HG03103 (cell line): ENCODE results near the gene COX6B2.
A peak's percentile ranks its signal among the peaks of the same experiment; 100 is the strongest.
"Not testable (repeated sequence)": the region's sequence is repeated elsewhere in the genome, so short reads cannot be mapped to it uniquely, and the experiment has no call there.

Experiments used
- ATAC-seq: cut with Tn5 transposase; IDR thresholded peaks from one replicate; pipeline ENCODE4 v1.9.1; 2021; ENCODE audit warnings: low read depth; ENCODE audit not compliant: unreplicated experiment

The COX6B2 gene, protein sequence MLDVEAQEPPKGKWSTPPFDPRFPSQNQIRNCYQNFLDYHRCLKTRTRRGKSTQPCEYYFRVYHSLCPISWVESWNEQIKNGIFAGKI

DNA sequence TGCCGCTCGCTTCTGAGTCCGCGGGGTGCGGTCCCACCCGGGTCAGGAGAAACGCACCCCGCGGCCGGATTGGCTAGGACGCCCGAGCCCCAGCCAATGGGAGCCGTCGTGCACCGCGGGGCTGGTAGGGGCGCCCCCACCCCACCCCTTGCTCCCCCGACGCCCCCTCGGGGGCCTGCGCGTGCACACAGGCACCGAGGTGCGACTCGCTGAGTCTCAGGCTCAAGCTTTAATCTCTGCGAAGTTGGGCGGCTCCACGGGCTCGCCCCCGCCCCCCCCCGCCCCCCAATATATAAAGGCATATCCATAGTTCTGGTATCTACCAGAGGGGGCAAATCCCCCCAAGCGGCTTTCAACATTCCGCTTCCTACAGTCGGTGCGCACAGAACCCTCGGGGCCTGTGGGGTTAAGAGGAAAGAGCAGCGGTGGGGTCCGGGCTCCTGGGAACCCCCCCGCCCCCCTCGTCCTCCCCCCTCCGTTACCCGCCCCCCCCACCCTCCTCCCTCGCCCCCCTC, at the start of gene COX6B2:
COX6B2 (minus strand) TSS at position 22 of the 515 bp plus-strand sequence. CDS start 198 bp downstream, outside the sequence.
- no peak for ATAC-seq

DNA sequence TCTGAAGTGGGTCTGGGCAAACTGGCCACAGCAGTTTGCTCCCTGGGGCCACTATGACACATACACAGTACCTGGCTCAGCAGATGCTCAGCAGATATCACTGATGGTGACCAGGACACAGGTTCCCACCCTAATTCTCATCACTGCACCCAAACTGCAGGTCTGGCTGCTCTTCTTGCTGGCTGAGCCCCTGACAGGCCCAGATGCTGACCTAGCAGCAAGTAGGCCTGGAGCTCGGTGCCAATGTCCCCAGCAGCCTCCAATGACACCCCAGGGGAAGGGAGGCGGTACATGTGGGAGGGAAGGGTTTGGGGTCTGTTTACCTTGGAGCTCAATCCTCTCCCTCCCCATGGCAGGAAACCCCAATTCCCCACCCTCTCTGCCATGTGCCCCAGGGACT, 48.0 kb upstream of the COX6B2 start:
- ATAC-seq = no peak

DNA sequence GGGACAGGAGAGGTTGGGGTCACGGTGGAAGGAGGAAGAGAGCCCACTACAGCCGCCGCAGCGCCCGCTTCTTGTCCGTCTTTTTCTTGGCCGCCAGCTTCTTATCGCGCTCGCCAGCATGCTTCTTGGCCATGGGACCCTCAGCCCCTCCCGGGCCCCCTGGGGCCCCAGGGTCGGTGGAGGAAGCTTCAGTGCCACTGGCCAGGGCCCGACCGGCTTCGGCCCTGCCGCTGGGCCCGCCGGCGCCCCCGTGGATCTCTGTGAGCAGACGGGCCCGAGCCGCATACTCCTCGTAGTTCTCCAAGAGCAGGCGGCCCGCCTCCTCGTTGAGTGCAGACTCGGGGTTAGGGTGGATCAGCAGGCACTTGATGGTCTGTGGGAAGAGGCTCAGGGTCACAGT, 46.9 kb upstream of the COX6B2 start:
- not testable (repeated sequence) for ATAC-seq

DNA sequence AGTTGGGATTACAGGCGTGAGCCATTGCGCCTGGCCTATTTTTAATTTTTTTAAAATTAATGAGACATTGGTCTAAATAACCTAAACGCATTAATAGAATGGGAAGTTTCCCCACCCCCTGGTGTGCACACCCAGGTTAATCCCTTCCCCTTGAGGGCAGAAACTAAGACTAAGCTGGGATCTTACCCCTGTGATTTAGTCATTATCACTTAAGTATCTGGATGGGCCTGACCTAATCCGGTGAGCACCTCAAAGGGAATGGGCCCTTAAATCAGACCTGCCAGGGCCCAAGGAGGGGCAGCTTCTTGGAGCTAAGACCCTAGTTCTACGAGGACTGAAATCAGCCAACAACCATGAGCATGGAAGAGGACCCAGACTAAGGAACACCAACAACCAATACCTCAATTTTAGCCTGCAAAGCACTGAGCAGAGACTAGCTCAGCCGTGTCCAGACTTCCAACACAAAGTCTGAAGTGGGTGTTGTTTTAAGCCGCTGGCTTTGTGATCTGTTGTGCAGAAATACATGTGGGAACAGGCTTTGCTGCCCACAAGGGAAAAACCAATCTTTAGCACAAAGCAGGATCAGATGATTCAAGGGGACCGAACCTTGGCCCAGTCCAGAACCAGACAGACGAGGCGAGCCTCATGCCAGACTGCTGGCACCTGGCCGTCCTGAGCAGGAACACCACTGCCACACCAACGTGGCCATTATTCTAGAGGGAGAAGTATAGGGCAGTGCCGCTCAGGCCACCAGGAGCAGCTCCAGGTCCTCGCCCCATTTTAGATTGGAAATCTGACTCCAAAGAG, 46.0 kb upstream of the COX6B2 start:
- no peak for ATAC-seq

DNA sequence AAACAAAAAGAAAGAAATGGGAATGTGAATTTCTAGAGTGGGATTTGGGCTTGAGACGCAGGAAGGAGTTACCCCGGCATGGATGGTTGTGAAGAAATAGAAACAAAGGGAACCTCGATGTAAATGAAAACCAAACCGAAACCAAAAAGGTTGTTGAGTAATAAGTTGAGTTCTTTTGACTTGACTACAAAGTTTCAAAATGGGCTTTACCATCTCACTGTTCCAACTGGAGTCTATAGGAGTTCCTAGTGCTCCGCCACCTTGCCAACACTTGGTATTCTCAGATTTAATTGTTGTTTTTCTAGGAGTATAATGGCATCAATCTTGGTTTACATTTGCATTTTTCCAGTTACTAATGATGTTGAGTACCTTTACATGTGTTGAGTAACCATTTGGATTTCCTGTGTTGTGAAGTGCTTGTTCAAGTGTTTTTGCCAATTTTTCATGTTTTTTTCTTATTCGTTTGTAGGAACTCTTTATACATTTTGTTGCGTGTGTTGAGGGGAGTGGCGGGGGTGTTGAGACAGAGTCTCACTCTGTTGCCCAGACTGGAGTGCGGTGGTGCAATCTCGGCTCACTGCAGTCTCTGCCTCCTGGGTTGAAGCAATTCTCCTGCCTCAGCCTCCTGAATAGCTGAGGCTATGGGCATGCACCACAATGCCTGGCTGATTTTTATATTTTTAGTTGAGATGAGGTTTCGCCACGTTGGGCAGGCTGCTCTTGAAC, 43.8 kb upstream of the COX6B2 start:
- ATAC-seq = no peak

DNA sequence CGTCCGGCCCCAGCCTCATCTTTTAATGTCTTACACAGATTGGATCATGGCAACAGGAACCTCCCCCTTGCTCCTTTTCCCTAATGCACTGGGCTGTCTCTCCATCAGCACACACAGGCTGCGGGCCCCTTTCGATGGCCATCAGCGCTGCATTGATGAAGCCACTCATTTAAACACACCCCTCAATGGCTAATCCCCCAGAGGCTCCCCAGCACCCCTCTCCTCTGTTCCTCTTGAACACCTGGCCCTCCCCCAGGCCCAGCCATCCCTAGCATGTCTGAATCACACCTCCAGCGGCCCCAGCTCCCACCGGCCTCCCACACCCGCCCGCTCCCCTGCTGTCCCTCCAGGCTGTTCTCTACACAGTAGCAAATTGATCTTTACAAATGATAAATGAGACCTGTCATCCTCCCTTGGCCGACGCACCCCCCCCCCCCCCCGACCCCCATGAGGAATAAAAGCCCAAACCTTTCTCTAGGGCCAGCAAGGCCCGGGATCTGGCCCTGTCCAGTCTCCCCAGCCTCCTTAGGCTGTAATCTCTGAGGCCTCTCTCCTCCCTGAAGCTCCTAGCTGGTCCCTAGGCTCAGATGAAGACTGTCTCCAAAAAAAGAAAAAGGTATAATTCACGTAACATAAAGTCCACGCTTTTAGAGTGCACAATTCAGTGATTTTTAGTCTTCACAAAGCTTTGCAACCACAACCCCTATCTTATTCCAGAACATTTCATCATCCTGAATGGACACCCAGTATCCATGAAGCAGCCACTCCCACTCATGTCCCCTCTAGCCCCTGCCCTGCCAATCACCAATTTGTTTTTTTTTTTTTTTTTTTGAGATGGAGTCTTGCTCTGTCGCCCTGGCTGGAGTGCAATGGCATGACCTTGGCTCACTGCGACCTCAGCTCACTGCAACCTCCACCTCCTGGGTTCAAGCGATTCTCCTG, 38.6 kb upstream of the COX6B2 start:
- no peak for ATAC-seq

DNA sequence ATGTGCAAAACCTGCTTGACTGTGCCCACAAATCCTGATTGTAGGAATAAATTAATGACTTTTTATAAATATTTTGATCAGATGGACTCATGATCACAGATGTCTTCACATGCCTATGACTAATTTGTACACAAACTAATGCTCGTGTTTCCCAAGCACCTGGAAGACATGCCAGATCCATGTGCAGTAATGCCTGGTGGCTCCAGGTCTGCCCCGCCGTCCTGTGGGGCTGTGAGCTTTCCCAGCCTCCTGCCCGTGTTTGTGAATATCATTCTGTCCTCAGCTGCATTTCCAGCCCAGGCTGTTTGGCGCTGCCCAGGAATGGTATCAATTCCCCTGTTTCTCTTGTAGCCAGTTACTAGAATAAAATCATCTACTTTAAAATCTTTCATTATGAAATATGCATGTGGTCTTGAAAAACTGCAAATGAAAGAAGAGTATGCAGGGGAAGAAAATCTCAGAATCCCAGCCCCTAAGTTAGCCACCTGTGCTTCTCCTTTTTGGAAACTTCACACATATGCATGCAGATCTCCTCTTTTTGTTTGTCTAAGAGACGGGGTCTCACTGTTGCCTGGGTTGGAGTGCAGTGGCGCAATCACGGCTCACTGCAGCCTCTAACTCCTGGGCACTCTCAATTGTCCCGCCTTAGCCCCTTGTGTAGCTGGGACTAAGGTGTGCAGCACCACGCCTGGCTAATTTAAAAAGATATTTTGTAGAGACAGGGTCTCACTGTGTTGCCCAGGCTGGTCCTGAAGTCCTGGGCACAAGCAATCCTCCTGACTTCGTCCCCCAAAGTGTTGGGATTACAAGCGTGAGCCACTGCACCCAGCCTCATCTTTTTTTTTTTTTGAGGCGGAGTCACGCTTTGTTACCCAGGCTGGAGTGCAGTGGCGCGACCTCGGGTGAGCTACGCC, 37.4 kb upstream of the COX6B2 start:
- no peak for ATAC-seq

DNA sequence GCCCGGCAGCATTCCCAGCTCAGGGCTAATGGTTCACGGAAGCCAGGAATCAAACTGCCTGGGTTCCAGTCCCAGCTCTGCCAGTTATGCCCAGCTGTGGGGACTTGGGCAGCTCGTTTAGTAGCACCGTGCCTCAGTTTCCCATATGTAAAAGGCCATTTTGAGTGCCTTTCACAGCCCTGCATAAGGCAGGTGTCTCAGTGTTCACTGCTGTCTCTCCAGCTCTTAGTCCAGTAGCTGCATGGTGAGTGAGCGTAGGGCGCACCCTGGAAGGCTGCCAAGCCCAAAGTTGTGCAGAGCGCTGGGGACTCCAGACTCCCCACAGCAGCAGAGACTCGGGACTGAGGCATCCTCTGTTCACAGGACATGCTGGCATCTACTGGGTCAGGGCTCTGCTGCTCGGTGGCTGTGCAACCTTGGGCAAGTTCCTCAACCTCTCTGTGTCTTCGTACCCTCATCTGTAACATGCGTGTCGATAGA, 36.7 kb upstream of the COX6B2 start:
- ATAC-seq = no peak

DNA sequence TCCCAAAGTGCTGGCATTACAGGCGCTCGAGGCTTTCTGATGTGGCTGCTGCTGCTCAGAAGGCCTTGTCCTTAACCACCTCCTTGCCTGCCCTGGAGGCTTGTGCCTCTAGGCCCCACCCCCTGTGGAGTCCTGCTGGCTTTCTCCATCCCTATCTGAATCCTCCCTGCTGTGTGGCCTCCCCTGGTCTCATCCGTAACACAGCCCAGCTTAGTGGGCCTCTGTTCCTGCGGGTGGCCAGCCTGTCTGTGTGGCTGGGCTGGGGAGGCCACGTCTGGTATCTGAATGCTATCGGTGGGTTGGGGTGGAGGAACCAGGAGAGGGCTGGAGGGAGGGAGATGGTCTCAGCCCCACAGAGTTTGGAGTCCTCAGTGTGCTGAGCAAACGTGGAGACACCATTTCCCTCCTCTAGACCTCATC, 36.0 kb upstream of the COX6B2 start:
- ATAC-seq = no peak

DNA sequence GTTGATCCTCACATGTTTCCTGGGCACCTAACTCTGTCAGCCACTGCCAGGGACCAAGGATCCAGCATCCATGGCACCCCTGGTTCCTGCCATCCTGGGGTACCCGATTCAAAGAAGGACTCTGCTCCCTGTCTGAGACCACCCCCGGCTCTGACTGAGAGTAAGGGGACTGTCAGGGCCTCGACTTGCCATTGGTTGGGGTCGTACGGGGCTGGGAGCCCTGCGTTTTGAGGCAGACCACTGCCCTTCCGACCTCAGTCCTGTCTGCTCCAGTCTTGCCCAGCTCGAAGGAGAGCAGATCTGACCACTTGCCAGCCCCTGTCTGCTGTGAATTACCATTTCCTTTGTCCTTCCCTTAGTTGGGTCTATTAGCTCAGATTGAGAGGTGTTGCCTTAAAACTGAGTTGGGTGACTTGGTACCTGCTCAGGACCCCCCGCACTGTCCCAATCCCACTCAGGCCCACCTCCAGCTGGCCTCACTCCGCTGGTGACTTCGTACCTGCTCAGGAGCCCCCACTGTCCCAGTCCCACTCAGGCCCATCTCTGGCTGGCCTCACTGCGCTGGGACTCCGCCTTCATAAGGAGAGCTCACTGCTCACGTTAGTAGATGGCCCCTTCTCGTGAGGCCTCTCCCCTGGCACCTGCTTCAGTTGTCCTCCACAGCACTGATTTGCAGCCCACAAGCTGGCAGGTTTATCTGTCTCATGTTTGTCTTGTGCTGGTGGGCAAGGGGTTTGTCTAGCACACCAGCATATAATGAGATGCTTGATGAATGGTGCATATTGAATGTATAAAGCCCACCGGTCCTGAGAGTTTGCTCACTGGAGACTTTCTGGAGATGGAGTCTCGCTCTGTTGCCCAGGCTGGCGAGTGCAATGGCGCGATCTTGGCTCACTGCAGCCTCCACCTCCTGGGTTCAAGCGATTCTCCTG, 35.1 kb upstream of the COX6B2 start:
- ATAC-seq = no peak

DNA sequence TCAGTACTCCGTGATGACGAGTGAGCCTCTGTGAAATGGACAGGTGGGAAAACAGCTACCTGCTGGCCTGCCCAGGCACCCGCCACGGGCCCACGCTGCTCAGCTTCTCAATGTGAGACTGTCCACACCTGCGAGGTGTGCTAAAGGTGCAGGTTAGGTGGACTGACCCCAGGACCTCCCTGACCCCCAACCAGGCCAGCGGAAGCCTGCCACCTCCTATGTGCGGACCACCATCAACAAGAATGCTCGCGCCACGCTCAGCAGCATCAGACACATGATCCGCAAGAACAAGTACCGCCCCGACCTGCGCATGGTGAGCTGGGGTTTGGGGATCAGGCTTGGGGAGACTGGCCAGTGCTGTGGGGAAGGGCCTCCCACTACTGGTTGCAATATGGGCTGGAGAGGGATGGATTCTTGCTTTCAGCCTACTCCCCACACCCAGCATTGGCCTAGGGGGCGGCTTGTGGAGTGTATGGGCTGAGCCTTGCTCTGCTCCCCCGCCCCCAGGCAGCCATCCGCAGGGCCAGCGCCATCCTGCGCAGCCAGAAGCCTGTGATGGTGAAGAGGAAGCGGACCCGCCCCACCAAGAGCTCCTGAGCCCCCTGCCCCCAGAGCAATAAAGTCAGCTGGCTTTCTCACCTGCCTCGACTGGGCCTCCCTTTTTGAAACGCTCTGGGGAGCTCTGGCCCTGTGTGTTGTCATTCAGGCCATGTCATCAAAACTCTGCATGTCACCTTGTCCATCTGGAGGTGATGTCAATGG, 33.4 kb upstream of the COX6B2 start:
- ATAC-seq = no peak

DNA sequence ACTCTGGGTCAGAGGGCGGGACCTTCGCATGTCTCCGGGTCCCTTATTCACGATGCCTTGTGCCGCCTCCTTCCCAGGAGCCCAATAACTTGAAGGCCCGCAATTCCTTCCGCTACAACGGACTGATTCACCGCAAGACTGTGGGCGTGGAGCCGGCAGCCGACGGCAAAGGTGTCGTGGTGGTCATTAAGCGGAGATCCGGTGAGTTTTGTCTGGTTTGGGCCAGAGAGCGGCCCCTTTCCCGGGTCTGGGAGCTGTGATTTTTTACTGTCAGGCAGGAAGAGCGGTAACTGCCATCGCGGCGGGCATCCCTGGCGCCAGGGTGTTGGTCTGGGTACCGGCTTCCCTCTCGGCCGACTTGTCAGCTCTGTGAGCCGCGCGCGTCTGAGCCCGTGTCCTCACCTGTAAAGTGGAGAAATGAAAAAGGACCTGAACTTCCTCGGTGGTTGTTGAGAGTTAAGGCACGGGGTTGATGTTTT, 32.0 kb upstream of the COX6B2 start:
- no peak for ATAC-seq

DNA sequence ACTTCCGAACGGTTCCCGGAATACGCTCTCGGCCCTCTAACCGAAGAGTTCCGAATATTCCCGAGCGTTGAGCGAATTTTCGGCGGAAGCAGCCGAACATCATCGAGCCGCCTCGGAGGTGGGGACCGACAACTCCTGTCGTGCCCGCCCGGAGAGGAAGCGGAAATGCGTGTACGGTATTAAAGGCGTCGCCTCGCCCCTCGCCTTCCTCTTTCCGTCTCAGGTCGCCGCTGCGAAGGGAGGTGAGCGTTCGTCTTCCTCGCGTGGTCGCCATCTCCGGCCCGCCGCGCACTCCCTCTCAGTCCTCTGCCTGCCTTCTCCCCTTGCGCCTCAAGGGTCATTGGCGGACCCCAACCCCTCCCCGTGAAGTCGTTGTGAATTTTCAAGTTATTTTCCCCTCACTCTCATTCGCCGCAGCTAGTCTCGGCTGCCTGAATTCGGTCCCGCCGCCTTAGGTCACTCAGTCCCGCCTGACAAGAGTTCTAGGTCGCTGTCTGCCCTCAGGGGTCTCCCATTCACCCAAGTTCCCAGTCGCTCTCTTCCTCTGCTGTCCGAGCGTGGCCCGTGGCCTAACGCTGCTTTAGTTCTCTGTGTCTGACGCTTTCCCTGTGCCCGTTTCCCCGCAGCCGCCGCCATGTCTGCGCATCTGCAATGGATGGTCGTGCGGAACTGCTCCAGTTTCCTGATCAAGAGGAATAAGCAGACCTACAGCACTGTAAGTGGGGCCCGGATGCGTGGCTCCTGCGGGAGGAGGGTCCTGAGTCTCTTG, 31.4 kb upstream of the COX6B2 start, which contains the start of gene RPL28:
RPL28 (plus strand) TSS at position 209 of the 769 bp plus-strand sequence; CDS start at position 635, 426 bp downstream.
- peak; percentile 48 for ATAC-seq

DNA sequence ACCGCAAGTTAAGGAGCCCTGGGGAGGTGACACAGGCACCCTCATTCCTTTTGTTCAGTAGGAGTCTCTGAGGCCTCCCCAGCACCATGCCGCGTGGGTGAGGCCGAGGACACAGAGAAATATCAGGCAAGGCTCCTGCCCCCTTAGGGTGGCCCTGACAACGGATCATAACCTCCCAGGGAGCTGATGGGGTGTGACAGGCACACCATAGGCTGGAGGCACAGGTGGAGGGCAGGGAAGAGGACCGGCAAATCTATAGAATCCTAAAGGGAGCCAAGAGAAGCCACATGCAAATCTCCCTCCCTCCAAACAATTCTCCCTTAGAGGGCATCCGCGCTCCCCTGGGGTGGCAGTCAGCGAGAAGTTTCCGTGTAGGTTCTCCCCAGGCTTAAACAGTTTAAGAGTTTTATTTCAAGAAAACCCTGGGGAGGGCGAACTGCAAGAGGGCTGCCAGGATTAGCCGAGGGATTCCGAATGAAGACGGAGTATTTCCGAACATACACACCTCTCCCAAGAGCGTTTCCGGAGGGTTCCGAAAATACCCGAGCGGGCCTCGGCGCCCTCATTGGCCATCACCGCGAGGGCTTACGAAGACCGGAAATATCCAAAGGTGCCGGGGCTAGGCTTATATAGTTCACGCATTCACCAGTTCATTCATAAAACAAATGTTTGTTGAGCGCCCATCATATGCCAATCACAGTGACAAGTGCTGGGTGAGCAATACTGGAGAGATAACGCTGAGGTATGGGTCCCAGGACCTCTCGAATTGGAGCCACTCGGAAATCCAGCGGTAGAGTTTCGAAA, 30.6 kb upstream of the COX6B2 start:
- peak; percentile 45 for ATAC-seq

DNA sequence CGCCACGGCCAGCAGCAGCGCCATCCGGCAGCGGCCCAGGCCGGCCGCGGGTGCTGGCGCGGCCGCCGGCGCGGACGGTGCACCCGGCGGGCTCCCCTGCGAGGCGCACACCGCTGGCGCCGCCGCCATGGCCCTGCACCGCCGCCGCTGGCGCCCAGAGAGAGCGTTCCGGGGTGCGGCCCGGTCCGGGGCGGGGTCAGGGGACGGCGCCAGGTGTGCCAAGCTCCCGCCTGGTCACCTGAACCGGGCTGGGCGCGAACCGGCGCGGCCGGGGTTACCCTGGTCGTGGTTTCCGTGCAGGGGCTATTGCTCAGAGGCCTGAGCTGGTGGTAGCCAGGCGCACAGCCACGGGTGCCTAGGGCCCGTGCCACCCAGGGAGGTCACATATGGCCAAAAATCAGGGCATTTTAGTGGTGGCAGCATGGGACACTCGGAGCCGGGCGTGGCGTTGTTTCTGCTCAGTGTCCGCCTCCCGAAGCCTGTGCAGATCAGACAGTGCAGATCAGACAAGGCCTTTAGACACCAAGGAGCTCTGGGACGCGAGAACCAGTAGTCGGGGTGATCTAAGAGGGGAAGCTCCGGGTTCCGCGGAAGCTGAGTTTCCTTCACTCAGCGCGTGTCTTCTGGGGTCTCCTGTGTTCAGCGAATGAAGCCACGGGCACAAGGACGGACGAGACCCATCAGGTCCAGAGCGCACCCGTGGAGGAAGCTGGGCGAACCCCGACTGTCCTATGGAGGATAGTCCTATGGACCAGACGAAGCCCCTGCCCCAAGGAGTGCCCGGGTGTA, 29.8 kb upstream of the COX6B2 start, which contains the start of gene TMEM238:
TMEM238 (minus strand) TSS at position 162 of the 789 bp plus-strand sequence; CDS start at position 129, 33 bp downstream.
- ATAC-seq = no peak
